ENCODE results near the gene SIAH2. TPM values are rescaled to one million over a fixed set of nuclear protein-coding genes. Genes with fewer than 3 reads are reported as not detected.

The SIAH2 gene
- total RNA-seq, 1 experiment from 2014 or later, result 17.1 TPM

- H3K27ac Mint-ChIP-seq, result no peak overlapping the region
- DNase-seq (ENCODE audit: low spot score) (no peak), ATAC-seq (no peak)
- peaks cover 6% of the 10 kb centered on the region; the same call in 1 of the 2 replicates for H3K36me3 Mint-ChIP-seq
- TF ChIP-seq, protein P1, sequence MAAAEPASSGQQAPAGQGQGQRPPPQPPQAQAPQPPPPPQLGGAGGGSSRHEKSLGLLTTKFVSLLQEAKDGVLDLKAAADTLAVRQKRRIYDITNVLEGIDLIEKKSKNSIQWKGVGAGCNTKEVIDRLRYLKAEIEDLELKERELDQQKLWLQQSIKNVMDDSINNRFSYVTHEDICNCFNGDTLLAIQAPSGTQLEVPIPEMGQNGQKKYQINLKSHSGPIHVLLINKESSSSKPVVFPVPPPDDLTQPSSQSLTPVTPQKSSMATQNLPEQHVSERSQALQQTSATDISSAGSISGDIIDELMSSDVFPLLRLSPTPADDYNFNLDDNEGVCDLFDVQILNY (CRISPR knock-in tag; IDR thresholded peaks at IDR 0.05), result no peak
- TF ChIP-seq NR3C1 (CRISPR knock-in tag; conservative IDR thresholded peaks at IDR 0.05; ENCODE audit: low read depth) (no peak), USF2 (CRISPR knock-in tag; IDR thresholded peaks at IDR 0.05) (no peak), CREM (CRISPR knock-in tag; IDR thresholded peaks at IDR 0.05) (no peak), E2F1 (CRISPR knock-in tag; IDR thresholded peaks at IDR 0.05) (no peak), CTCF (IDR thresholded peaks at IDR 0.05) (no peak), ZNF263 (CRISPR knock-in tag; IDR thresholded peaks at IDR 0.05; ENCODE audit: low read depth) (no peak), FOXK1 (CRISPR knock-in tag; IDR thresholded peaks at IDR 0.05) (no peak), ZNF671 (CRISPR knock-in tag; IDR thresholded peaks at IDR 0.05) (no peak), ZNF416 (CRISPR knock-in tag; IDR thresholded peaks at IDR 0.05) (no peak), ZNF138 (CRISPR knock-in tag; conservative IDR thresholded peaks at IDR 0.05) (no peak), PREB (CRISPR knock-in tag; IDR thresholded peaks at IDR 0.05; ENCODE audit: borderline replicate concordance) (no peak), RELA (CRISPR knock-in tag; IDR thresholded peaks at IDR 0.05; ENCODE audit: borderline replicate concordance) (no peak), ETV6 (CRISPR knock-in tag; IDR thresholded peaks at IDR 0.05) (no peak)
- TF ChIP-seq, protein P2, sequence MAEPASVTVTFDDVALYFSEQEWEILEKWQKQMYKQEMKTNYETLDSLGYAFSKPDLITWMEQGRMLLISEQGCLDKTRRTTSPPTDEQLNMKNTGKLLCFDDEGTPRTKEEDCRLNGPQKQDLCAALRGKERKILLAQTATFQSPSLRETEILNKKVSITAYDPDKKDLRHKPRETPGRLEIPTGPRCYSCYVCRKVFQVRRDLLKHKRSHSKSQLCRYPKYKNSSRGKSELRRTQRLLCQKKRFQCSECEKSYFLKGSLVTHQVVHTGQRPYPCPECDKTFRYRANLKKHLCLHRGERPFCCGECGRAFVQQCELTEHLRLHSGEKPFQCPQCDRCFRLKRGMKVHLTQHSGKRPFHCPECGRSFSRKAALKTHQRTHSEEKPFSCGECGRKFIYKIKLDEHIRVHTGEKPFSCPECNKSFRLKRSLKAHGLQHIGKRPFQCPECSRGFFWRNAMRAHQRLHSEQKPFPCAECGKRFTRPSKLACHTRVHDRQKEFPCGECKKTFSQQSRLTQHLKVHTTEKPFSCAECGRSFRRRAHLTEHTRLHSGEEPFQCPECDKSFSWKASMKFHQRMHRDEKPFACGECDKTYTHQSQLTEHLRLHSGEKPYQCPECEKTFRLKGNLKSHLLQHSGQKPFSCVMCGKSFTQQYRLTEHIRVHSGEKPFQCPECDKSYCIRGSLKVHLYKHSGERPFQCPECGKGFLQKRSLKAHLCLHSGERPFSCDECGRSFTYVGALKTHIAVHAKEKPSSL (CRISPR knock-in tag; conservative IDR thresholded peaks at IDR 0.05), result no peak
- ChIA-PET POLR2A (no interaction called here), CTCF (no interaction called here)
- H3K4me1 Mint-ChIP-seq, result peaks cover under 1% of the 10 kb centered on the region
- H3K4me3 Mint-ChIP-seq, result no peak overlapping the region
- no peaks in the 10 kb centered on the region for H3K27me3 Mint-ChIP-seq (ENCODE audit: low read depth)
- H3K9me3 Mint-ChIP-seq, result no peaks in the 10 kb centered on the region
Observed at GRCh38 chr3:150743508-150743907, 19.5 kb downstream of the SIAH2 start.

GRCh38 chr3:150742679-150743078, 20.3 kb downstream of the SIAH2 start:
- H3K9me3 Mint-ChIP-seq, result no peaks in the 10 kb centered on the region
- peaks cover 7% of the 10 kb centered on the region for H3K4me1 Mint-ChIP-seq
- ChIA-PET CTCF (no interaction called here), POLR2A (no interaction called here)
- no peaks in the 10 kb centered on the region for H3K27me3 Mint-ChIP-seq (ENCODE audit: low read depth)
- H3K36me3 Mint-ChIP-seq, result peaks cover 6% of the 10 kb centered on the region; the same call in 1 of the 2 replicates
- H3K4me3 Mint-ChIP-seq, result no peak overlapping the region
- ATAC-seq (no peak), DNase-seq (ENCODE audit: low spot score) (no peak)
- no peak overlapping the region for H3K27ac Mint-ChIP-seq
- no peak for TF ChIP-seq AR (CRISPR knock-in tag; IDR thresholded peaks at IDR 0.05)
- TF ChIP-seq, protein P3, sequence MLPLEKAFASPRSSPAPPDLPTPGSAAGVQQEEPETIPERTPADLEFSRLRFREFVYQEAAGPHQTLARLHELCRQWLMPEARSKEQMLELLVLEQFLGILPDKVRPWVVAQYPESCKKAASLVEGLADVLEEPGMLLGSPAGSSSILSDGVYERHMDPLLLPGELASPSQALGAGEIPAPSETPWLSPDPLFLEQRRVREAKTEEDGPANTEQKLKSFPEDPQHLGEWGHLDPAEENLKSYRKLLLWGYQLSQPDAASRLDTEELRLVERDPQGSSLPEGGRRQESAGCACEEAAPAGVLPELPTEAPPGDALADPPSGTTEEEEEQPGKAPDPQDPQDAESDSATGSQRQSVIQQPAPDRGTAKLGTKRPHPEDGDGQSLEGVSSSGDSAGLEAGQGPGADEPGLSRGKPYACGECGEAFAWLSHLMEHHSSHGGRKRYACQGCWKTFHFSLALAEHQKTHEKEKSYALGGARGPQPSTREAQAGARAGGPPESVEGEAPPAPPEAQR (CRISPR knock-in tag; IDR thresholded peaks at IDR 0.05), result no peak
- no peak for TF ChIP-seq TP53 (CRISPR knock-in tag; IDR thresholded peaks at IDR 0.05)
- no peak for TF ChIP-seq PREB (CRISPR knock-in tag; IDR thresholded peaks at IDR 0.05; ENCODE audit: borderline replicate concordance)

Measured in WTC11 (cell line).